Motor neuron (in vitro differentiated cells): Measurements from ENCODE around the gene SPRED3. TPM values are rescaled to one million over a fixed set of nuclear protein-coding genes. Genes with fewer than 3 reads are reported as not detected.
A peak's percentile ranks its signal among the peaks of the same experiment; 100 is the strongest.
"Not testable (repeated sequence)": the region's sequence is repeated elsewhere in the genome, so short reads cannot be mapped to it uniquely, and the experiment has no call there.

Experiments
- ATAC-seq, 8 experiments: fragments of 200-7000 bp; cut with Tn5 transposase; replicated peaks in 6 of 8; 2 replicates each; pipeline ENCODE4 v1.8.0; 2021; ENCODE audit warnings: mild to moderate bottlenecking in 8 of 8, moderate library complexity in 8 of 8
- H3K27ac ChIP-seq, 2 donors: fragments of 250-450 bp; sonication (Bioruptor Pico); 2 replicates each; pipeline ENCODE4 v1.9.0; 2021; ENCODE audit warnings: antibody characterized with exemption in 2 of 2, mild to moderate bottlenecking in 2 of 2, moderate library complexity in 1 of 2
- H3K4me1 ChIP-seq, 2 donors: fragments of 250-450 bp; sonication (Bioruptor Pico); replicated peaks in 1 of 2; 2 replicates each; pipeline ENCODE4 v1.6.1; 2021; ENCODE audit warnings: antibody characterized with exemption in 2 of 2, mild to moderate bottlenecking in 2 of 2, moderate library complexity in 1 of 2
- H3K4me3 ChIP-seq, 5 donors: fragments of 250-450 bp; sonication (Bioruptor Pico); 2 replicates each; pipeline ENCODE4 v1.9.0; 2021; ENCODE audit warnings: antibody characterized with exemption in 5 of 5, mild to moderate bottlenecking in 5 of 5, moderate library complexity in 4 of 5
- WGBS, 10 experiments: fragments of 450-650 bp; shearing (Covaris generic); methylation state at CpG; one replicate each; pipeline ENCODE4 v1.0.0; 2022; 5-methylcytosine and 5-hydroxymethylcytosine counted together
- in situ Hi-C, 9 experiments: fragments of 400-800 bp; cut with MboI; loops; one replicate each; pipeline ENCODE4 v1.15.0; 2021; ENCODE audit warnings: low sequenced_read_pairs in 9 of 9, low pct_unique_long_range_greater_than_20kb in 2 of 9; ENCODE audit not compliant: unreplicated experiment in 9 of 9
- total RNA-seq, 8 experiments: library from RNA; unstranded; fragments of 300-600 nt; gene quantifications; 2 replicates each; pipeline versions ENCODE4 v1.2.3 to v1.2.4, GENCODE V29; 2022

SPRED3 gene, protein sequence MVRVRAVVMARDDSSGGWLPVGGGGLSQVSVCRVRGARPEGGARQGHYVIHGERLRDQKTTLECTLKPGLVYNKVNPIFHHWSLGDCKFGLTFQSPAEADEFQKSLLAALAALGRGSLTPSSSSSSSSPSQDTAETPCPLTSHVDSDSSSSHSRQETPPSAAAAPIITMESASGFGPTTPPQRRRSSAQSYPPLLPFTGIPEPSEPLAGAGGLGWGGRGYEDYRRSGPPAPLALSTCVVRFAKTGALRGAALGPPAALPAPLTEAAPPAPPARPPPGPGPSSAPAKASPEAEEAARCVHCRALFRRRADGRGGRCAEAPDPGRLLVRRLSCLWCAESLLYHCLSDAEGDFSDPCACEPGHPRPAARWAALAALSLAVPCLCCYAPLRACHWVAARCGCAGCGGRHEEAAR
- 1 to 10 TPM in 7 of 8 experiments, under 1 TPM in 1; 0.87 to 7.6 (median 3.8) TPM for total RNA-seq

DNA sequence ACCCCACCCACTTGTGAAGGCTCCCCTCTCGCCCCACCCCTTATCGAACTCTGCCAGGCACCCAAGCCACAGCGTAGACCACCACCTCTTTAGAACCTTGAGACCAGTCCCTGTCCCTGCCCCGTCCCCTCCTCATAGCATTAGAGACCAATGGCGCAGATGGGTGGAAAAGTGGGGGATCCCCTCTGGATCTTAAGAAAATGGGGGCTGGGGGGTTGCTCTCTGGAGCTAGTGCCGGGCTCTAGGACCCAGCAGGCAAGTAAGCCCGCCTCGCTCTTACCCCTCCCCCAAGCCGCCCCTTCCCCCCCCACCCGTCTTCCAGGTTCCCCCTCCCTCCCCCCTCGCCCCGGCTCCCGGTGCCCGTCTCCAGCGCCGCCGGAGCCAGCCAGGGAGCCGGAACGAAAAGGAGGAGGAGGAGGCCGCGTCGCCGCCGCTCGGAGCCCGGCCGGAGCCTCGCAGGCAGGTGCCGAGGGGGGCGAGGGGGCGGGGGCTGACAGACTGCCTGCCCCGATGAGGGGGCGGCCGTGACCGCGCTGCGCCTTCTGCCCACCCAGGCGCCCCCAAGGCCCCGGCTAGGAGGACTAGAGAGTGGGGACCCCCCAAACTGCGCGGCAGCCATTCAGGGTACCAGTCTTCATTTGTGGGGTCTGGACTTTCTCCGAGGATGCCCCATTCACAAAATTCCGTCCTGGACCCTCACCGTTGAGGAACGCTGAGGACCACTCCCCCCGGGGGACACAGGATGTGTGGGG, at the start of gene SPRED3:
Gene SPRED3, plus strand, starts transcription at position 349 of the 752 bp plus-strand sequence. CDS start 1,606 bp downstream, outside the sequence.
- 0 to 7% methylated on average over 2 to 3 of the region's 46 CpGs; no CpG with 5 or more reads in 8 of the 10 experiments for WGBS, 10 experiments
- Histone ChIP-seq H3K4me3 (peak within 1 kb of the TSS; percentile 74 to 98 (median 77)), H3K4me1 (peaks cover 4 to 14% of the 10 kb centered on the region in 2 donors), H3K27ac (peak within 1 kb of the TSS; percentile 67 to 80)
- ATAC-seq, result peak; percentile 0 to 46 (median 32)
- in situ Hi-C loops, result no loop called here

DNA sequence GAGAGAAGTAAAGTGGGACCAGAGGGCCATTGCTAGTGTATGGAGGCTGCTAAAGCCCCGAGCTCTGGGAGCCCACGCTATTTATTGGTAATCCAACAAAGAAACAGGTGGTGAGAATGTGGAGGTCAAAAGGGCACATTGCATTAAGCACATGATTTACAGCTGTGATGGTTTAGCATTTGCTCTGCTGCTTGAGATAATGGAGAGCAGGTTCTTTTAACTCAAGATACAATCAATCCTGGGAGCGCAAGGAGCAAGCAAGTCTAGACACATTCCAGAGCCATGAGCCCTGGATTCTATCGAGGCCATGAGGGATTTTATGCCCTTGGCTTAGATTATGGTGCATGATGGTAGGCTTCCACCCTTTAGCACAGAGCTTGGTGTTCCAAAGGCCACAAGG, 49.5 kb upstream of the SPRED3 start:
- Histone ChIP-seq H3K4me1 (peaks cover 13 to 14% of the 10 kb centered on the region in 2 donors), H3K27ac (peak overlapping the region in 1 of 2 donors; percentile 28), H3K4me3 (peak overlapping the region in 1 of 5 donors; percentile 8)
- WGBS, 10 experiments, result 0 to 90% (median 0%) methylated on average over 1 to 3 of the region's 4 CpGs; no CpG with 5 or more reads in 3 of the 10 experiments
- not testable (repeated sequence) for ATAC-seq
- in situ Hi-C loops, result loop anchor here (10.0 to 25.0 kb wide), 4 partner anchors 102 to 427 kb away; partner anchors contain the start of genes SIPA1L3 (in 2 of the 9) and WDR87 (in 2 of the 9)

DNA sequence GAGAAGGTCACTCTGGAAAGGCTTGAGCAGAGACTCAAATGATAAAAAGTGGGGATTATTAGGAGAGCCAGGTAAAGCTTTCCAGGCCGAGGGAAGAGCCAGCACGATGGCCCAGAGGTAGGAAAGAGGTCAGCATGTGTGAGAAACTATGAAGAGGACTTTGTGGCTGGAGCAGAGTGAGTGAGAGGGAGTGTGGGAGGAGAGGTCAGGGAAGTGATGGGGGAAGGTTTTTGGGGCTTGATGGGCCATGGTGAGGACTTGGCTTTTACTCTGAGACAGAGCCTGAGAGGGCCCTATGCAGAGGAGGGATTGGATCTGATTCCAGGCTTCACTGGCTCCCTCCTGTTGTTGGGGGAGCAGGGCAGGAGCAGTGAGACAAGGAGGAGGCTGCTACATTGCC, 47.6 kb upstream of the SPRED3 start:
- ATAC-seq, result no peak
- in situ Hi-C loops, result loop anchor here in 8 of 9 experiments (25.0 kb wide), 3 partner anchors 104 to 429 kb away; partner anchors contain the start of genes SIPA1L3 (in 2 of the 8) and WDR87 (in 2 of the 8)
- H3K27ac ChIP-seq, result no peak overlapping the region
- WGBS, 10 experiments, result 64 to 100% (median 100%) methylated on average over 1 to 2 of the region's 2 CpGs; no CpG with 5 or more reads in 5 of the 10 experiments
- H3K4me1 ChIP-seq, result peaks cover 13 to 14% of the 10 kb centered on the region in 2 donors
- no peak overlapping the region for H3K4me3 ChIP-seq

DNA sequence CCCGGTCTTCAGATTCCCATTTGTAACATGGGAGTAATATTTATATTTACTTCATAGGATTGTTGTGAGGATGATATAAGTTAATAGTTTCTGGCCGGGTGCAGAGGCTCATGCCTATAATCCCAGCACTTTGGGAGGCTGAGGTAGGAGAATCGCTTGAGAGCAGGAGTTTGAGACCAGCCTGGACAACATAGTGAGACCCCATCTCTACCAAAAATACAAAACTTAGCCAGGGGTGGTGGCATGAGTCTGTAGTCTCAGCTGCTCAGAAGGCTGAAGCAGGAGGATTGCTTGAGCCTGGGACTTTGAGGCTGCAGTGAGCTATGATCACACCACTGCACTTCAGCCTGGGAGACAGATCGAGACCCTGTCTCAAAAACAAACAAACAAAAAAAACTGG, 41.7 kb upstream of the SPRED3 start:
- no peak overlapping the region for H3K27ac ChIP-seq
- WGBS, 10 experiments, result 51 to 96% (median 83%) methylated on average over 1 to 4 of the region's 4 CpGs; no CpG with 5 or more reads in 3 of the 10 experiments
- ATAC-seq, result no peak
- no peak overlapping the region for H3K4me3 ChIP-seq
- in situ Hi-C loops, result loop anchor here in 8 of 9 experiments (25.0 kb wide), 3 partner anchors 110 to 435 kb away; partner anchors contain the start of genes SIPA1L3 (in 2 of the 8) and WDR87 (in 2 of the 8)
- H3K4me1 ChIP-seq, result no peaks in the 10 kb centered on the region

DNA sequence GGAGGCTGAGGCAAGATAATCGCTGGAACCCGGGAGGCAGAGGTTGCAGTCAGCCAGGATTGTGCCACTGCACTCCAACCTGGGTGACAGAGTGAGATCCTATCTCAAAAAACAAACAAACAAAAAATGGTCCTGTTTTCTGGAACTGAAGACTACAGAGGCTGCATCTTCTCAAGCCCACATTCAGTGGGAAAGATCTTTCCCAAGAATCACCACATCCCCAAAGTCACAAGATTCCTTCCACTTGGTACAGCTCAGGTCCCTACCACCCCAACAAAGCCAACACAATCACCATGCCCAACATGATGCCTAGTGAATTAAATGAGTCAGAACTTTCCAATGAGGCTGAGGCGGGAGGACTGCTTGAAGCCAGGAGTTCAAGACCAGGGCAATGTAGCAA, 37.6 kb upstream of the SPRED3 start:
- no peak overlapping the region for H3K27ac ChIP-seq
- 64 to 100% (median 84%) methylated on average over 1 to 3 of the region's 3 CpGs; no CpG with 5 or more reads in 7 of the 10 experiments for WGBS, 10 experiments
- no peak for ATAC-seq
- in situ Hi-C loops, result loop anchor here in 1 of 9 experiments (25.0 kb wide), 1 partner anchor 439 kb away; the partner anchor contains the start of genes SIPA1L3 and WDR87
- H3K4me1 ChIP-seq, result peaks cover 0 to 4% of the 10 kb centered on the region in 2 donors
- H3K4me3 ChIP-seq, result no peak overlapping the region

DNA sequence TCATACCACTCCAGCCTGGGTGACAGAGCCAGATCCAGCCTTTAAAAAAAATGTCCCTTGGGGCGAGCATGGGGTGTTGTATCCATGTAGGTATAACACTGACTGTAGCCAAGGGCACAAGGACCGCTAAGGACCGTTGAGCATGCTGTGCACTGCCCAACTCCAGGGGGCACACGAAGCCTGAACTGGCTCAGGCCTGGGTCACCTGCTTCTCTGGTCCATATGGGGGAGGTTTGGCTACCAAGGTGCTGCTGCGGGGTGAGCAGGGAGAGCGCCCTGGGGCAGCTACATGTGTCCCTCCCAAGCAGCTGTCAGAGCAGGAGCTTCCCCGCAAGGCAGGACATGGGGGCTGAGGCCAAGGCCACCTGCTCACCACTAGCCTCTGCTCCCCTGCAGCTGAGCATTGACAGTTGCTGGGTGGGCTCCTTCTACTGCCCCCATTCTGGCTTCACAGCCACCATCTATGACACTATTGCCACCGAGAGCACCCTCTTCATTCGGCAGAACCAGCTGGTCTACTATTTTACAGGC, 36.6 kb upstream of the SPRED3 start:
- in situ Hi-C loops, result loop anchor here in 1 of 9 experiments (25.0 kb wide), 1 partner anchor 440 kb away; the partner anchor contains the start of genes SIPA1L3 and WDR87
- WGBS, 10 experiments, result 68 to 80% (median 77%) methylated on average over 1 to 3 of the region's 9 CpGs; no CpG with 5 or more reads in 7 of the 10 experiments
- ATAC-seq, result peak in 4 of 8 experiments; percentile 18 to 24 (median 20)
- Histone ChIP-seq H3K4me3 (no peak overlapping the region), H3K4me1 (peaks cover 0 to 4% of the 10 kb centered on the region in 2 donors), H3K27ac (no peak overlapping the region)

DNA sequence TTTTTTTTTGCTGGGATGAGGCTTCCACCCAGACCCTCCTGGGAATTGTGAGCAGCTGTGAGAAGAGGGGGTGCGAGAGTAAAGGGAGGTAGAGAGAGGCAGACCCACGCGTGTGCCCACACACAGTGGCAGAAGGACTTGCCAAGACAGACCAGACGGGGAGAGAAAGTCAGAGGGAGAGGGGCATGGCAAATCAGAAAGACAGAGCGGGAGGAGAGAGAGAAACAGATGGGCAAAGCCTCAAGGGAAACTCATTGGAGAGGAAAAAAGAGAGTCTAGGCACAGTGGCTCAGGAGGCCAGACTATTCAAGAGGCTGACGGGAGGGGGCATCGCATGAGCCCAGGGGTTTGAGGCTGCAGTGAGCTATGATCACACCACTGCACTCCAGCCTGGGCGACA, 35.9 kb upstream of the SPRED3 start:
- Histone ChIP-seq H3K4me1 (peaks cover 0 to 4% of the 10 kb centered on the region in 2 donors), H3K27ac (no peak overlapping the region), H3K4me3 (no peak overlapping the region)
- WGBS, 10 experiments, result 0 to 100% (median 89%) methylated on average over 1 to 5 of the region's 8 CpGs; no CpG with 5 or more reads in 2 of the 10 experiments
- in situ Hi-C loops, result loop anchor here in 1 of 9 experiments (25.0 kb wide), 1 partner anchor 440 kb away; the partner anchor contains the start of genes SIPA1L3 and WDR87
- peak in 2 of 8 experiments; percentile 7 to 19 for ATAC-seq

DNA sequence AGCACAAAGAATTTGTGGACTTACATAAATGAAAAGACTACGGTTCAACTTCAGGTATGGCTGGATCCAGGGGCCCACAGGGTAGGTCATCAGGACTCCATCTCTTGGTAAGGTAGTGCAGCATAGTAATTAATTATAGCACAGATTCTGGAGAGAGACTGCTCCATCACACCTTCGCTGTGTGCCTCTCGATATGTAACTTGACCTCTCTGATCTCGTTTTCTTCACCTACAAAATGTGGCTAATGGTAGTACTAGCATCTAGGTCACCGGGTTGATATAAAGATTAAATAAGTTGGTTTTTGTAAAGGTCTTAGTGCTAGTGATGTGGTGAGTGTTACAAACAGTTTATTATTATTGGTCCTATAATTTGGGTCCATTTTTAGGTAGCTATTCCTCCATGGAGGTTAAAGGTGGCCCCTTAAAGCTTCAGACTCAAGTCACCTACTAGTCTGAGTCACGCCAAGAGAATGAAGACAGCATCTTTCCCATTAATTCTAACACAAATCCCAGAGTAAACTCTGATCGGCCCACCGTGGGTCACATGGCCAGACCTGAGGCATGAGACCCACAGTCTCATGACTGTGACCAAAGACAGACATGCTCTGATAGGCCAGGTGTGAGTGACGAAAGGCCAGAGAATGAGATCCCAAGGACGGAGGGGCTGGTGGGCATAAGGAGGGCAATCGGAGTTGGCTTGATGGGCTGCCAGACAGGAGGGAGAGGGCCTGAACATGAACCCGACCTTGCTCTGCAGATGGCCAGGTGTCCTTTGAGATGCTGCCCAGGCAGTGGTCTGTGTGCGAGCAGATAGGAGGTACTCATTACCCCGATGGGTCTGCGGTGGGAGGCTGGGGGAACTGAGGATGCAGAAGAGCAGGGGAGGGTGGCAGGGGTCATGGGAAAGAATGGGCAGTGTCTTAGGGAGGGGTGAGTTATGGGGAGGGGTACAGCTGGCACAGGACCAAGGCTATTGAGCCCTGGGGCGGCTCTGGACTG, 32.5 kb upstream of the SPRED3 start:
- in situ Hi-C loops, result loop anchor here in 1 of 9 experiments (25.0 kb wide), 1 partner anchor 444 kb away; the partner anchor contains the start of genes SIPA1L3 and WDR87
- Histone ChIP-seq H3K4me1 (peaks cover 0 to 4% of the 10 kb centered on the region in 2 donors), H3K27ac (no peak overlapping the region), H3K4me3 (no peak overlapping the region)
- peak in 3 of 8 experiments; percentile 16 to 38 (median 34) for ATAC-seq
- WGBS, 10 experiments, result 42 to 89% (median 79%) methylated on average over 2 to 10 of the region's 16 CpGs; no CpG with 5 or more reads in 1 of the 10 experiments

DNA sequence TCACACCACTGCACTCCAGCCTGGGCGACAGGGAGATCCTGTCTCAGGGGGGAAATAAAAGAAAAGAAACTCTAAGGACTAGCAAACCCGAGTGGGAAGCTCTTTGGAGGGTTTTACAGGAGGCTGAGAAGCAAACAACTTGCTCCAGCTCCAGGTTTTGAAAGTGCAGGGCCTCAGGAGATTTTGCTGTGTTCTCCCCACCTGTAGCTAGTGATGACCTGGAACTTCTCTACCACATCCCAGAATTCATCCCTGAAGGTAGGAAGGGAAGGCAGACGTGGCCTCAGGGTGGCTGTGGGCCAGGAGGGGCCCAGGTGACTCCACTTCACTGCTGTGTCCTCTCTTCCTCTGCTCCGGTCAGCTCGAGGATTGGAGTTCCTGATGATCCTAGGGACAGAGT, 30.4 kb upstream of the SPRED3 start:
- H3K4me3 ChIP-seq, result no peak overlapping the region
- no peak for ATAC-seq
- H3K27ac ChIP-seq, result no peak overlapping the region
- 0 to 94% (median 23%) methylated on average over 1 to 2 of the region's 5 CpGs; no CpG with 5 or more reads in 3 of the 10 experiments for WGBS, 10 experiments
- peaks cover 2 to 4% of the 10 kb centered on the region in 2 donors for H3K4me1 ChIP-seq
- in situ Hi-C loops, result loop anchor here in 1 of 9 experiments (25.0 kb wide), 1 partner anchor 446 kb away; the partner anchor contains the start of genes SIPA1L3 and WDR87

DNA sequence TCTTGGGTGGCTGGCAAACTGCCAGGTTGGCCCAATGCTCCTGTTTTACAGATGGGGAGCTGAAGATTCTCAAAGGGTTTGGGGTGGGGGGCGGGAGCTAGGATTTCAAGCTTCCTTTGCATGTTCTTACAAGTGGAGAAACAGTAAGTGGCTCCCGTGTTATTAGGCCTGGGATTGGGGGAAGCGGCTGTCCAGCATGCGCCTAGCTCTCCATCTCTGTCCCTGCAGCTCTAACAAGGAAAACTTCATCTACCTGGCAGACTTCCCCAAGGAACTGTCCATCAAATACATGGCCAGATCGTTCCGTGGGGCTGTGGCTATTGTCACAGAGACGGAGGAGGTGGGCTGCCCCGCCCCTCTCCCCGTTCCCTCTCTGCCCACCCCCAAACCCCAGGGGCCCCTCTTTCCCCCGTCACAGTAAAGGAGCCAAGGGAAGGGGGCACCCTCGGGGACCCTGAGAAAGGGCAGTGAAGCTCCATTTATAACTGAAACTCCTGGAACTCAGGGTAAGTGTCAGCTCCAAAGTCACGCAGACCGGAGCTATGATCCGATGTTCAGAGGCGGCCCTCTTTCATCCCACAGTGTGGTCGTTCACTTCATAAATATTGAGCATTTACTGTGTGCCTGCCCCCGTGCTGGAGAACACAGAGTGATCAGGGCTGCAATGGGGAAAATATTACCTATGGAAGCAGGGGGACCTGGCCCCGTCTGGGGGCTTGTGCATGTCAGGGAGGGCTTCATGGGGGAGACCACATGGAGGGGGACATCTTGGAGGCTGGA, 29.1 kb upstream of the SPRED3 start:
- Histone ChIP-seq H3K4me3 (no peak overlapping the region), H3K4me1 (peaks cover under 1 to 5% of the 10 kb centered on the region in 2 donors), H3K27ac (no peak overlapping the region)
- WGBS, 10 experiments, result 19 to 71% (median 51%) methylated on average over 1 to 4 of the region's 18 CpGs; no CpG with 5 or more reads in 6 of the 10 experiments
- ATAC-seq, result no peak
- in situ Hi-C loops, result loop anchor here in 1 of 9 experiments (25.0 kb wide), 1 partner anchor 447 kb away; the partner anchor contains the start of genes SIPA1L3 and WDR87
